Measurements from ENCODE around the gene PACSIN2. TPM values are rescaled to one million over a fixed set of nuclear protein-coding genes. Genes with fewer than 3 reads are reported as not detected.

PACSIN2 gene
- total and polyA plus RNA-seq, 2 experiments from 2014 or later = 23.5 to 57.3 TPM

DNA sequence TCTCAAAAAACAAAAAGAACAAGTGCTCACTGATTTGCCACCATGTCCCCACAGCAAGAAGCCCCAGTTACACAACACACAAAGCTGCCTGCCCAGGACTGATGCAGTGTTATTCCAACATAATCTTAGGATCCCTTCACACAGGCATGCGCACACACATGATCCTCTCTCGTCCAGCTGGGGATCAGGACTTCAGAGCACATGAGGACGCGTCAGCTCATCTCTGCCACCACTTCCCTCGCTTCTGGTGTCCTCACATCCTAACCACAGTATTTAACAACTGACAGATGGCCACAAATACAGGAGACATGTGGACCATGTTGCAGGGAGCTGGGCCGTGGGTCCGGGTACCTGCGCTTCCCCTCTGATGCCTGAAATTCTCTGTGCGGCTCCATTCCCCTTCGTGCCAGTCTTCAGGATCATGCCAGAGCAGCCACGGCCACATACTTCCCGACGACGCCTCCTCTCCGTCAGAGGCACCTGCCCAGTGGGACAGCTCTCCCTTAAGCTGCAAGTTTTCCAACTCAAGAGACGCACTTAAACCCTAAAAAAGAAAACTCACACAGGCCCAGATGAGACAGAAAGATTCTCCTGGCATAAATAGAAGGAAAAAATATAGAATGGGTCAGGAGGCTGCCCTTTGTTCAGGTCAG lies 68.3 kb downstream of the PACSIN2 start:
- Histone ChIP-seq H3F3A (replicated peaks; ENCODE audit: low read depth) (no peaks in the 10 kb centered on the region), H3K4me3 (no peak overlapping the region), H3K36me3 (ENCODE audit: insufficient read depth) (no peaks in the 10 kb centered on the region), H3K27me3 (ENCODE audit: insufficient read depth) (no peaks in the 10 kb centered on the region), H3K27ac (ENCODE audit: low read depth) (0 out of 2 replicates have a peak overlapping the region, but pooled peaks have one; percentile 50), H3K4me2 (no peak overlapping the region), H2AFZ (no peak overlapping the region), H3K4me1 (ENCODE audit: insufficient read depth) (peaks cover 14% of the 10 kb centered on the region), H4K20me1 (replicated peaks; ENCODE audit: insufficient read depth) (peaks cover 63% of the 10 kb centered on the region), H3K9me2 (ENCODE audit: insufficient read depth) (0 out of 2 replicates have a peak, but pooled peaks cover 4% of the 10 kb centered on the region), H3K79me2 (replicated peaks; ENCODE audit: insufficient read depth) (peaks cover 92% of the 10 kb centered on the region)
- peaks cover 45% of the 10 kb centered on the region for H3K4me1 Mint-ChIP-seq
- H3K36me3 Mint-ChIP-seq (ENCODE audit: low read depth) = no peaks in the 10 kb centered on the region; the same call in 2 of the 3 replicates
- TF ChIP-seq EZH2phosphoT487 (IDR thresholded peaks at IDR 0.05; ENCODE audit: unreplicated experiment) = no peak
- TF ChIP-seq EZH2 (IDR thresholded peaks at IDR 0.05; ENCODE audit: low read depth, unreplicated experiment) = no peak
- TF ChIP-seq ZNF331 (CRISPR knock-in tag; IDR thresholded peaks at IDR 0.05; ENCODE audit: low read depth) = no peak
- TF ChIP-seq ZNF114 (CRISPR knock-in tag; IDR thresholded peaks at IDR 0.05) = no peak
- no peak for TF ChIP-seq CREB1 (CRISPR knock-in tag; IDR thresholded peaks at IDR 0.05; ENCODE audit: low read depth)
- TF ChIP-seq, protein P1, sequence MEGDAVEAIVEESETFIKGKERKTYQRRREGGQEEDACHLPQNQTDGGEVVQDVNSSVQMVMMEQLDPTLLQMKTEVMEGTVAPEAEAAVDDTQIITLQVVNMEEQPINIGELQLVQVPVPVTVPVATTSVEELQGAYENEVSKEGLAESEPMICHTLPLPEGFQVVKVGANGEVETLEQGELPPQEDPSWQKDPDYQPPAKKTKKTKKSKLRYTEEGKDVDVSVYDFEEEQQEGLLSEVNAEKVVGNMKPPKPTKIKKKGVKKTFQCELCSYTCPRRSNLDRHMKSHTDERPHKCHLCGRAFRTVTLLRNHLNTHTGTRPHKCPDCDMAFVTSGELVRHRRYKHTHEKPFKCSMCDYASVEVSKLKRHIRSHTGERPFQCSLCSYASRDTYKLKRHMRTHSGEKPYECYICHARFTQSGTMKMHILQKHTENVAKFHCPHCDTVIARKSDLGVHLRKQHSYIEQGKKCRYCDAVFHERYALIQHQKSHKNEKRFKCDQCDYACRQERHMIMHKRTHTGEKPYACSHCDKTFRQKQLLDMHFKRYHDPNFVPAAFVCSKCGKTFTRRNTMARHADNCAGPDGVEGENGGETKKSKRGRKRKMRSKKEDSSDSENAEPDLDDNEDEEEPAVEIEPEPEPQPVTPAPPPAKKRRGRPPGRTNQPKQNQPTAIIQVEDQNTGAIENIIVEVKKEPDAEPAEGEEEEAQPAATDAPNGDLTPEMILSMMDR (conservative IDR thresholded peaks at IDR 0.05; ENCODE audit: low read depth in 2 of 2) = no peak
- TF ChIP-seq, protein P2, sequence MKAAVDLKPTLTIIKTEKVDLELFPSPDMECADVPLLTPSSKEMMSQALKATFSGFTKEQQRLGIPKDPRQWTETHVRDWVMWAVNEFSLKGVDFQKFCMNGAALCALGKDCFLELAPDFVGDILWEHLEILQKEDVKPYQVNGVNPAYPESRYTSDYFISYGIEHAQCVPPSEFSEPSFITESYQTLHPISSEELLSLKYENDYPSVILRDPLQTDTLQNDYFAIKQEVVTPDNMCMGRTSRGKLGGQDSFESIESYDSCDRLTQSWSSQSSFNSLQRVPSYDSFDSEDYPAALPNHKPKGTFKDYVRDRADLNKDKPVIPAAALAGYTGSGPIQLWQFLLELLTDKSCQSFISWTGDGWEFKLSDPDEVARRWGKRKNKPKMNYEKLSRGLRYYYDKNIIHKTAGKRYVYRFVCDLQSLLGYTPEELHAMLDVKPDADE (IDR thresholded peaks at IDR 0.05) = no peak
- TF ChIP-seq STAT1 (IDR thresholded peaks at IDR 0.05; ENCODE audit: unreplicated experiment) = no peak
- TF ChIP-seq, protein P3, sequence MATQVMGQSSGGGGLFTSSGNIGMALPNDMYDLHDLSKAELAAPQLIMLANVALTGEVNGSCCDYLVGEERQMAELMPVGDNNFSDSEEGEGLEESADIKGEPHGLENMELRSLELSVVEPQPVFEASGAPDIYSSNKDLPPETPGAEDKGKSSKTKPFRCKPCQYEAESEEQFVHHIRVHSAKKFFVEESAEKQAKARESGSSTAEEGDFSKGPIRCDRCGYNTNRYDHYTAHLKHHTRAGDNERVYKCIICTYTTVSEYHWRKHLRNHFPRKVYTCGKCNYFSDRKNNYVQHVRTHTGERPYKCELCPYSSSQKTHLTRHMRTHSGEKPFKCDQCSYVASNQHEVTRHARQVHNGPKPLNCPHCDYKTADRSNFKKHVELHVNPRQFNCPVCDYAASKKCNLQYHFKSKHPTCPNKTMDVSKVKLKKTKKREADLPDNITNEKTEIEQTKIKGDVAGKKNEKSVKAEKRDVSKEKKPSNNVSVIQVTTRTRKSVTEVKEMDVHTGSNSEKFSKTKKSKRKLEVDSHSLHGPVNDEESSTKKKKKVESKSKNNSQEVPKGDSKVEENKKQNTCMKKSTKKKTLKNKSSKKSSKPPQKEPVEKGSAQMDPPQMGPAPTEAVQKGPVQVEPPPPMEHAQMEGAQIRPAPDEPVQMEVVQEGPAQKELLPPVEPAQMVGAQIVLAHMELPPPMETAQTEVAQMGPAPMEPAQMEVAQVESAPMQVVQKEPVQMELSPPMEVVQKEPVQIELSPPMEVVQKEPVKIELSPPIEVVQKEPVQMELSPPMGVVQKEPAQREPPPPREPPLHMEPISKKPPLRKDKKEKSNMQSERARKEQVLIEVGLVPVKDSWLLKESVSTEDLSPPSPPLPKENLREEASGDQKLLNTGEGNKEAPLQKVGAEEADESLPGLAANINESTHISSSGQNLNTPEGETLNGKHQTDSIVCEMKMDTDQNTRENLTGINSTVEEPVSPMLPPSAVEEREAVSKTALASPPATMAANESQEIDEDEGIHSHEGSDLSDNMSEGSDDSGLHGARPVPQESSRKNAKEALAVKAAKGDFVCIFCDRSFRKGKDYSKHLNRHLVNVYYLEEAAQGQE (IDR thresholded peaks at IDR 0.05; ENCODE audit: unreplicated experiment) = no peak
- TF ChIP-seq POLR2AphosphoS5 (IDR thresholded peaks at IDR 0.05; ENCODE audit: low read depth) = no peak
- TF ChIP-seq, protein P4, sequence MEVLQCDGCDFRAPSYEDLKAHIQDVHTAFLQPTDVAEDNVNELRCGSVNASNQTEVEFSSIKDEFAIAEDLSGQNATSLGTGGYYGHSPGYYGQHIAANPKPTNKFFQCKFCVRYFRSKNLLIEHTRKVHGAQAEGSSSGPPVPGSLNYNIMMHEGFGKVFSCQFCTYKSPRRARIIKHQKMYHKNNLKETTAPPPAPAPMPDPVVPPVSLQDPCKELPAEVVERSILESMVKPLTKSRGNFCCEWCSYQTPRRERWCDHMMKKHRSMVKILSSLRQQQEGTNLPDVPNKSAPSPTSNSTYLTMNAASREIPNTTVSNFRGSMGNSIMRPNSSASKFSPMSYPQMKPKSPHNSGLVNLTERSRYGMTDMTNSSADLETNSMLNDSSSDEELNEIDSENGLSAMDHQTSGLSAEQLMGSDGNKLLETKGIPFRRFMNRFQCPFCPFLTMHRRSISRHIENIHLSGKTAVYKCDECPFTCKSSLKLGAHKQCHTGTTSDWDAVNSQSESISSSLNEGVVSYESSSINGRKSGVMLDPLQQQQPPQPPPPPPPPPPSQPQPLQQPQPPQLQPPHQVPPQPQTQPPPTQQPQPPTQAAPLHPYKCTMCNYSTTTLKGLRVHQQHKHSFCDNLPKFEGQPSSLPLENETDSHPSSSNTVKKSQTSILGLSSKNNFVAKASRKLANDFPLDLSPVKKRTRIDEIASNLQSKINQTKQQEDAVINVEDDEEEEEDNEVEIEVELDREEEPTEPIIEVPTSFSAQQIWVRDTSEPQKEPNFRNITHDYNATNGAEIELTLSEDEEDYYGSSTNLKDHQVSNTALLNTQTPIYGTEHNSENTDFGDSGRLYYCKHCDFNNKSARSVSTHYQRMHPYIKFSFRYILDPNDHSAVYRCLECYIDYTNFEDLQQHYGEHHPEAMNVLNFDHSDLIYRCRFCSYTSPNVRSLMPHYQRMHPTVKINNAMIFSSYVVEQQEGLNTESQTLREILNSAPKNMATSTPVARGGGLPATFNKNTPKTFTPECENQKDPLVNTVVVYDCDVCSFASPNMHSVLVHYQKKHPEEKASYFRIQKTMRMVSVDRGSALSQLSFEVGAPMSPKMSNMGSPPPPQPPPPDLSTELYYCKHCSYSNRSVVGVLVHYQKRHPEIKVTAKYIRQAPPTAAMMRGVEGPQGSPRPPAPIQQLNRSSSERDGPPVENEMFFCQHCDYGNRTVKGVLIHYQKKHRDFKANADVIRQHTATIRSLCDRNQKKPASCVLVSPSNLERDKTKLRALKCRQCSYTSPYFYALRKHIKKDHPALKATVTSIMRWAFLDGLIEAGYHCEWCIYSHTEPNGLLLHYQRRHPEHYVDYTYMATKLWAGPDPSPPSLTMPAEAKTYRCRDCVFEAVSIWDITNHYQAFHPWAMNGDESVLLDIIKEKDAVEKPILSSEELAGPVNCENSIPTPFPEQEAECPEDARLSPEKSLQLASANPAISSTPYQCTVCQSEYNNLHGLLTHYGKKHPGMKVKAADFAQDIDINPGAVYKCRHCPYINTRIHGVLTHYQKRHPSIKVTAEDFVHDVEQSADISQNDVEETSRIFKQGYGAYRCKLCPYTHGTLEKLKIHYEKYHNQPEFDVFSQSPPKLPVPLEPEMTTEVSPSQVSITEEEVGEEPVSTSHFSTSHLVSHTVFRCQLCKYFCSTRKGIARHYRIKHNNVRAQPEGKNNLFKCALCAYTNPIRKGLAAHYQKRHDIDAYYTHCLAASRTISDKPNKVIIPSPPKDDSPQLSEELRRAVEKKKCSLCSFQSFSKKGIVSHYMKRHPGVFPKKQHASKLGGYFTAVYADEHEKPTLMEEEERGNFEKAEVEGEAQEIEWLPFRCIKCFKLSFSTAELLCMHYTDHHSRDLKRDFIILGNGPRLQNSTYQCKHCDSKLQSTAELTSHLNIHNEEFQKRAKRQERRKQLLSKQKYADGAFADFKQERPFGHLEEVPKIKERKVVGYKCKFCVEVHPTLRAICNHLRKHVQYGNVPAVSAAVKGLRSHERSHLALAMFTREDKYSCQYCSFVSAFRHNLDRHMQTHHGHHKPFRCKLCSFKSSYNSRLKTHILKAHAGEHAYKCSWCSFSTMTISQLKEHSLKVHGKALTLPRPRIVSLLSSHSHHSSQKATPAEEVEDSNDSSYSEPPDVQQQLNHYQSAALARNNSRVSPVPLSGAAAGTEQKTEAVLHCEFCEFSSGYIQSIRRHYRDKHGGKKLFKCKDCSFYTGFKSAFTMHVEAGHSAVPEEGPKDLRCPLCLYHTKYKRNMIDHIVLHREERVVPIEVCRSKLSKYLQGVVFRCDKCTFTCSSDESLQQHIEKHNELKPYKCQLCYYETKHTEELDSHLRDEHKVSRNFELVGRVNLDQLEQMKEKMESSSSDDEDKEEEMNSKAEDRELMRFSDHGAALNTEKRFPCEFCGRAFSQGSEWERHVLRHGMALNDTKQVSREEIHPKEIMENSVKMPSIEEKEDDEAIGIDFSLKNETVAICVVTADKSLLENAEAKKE (CRISPR knock-in tag; IDR thresholded peaks at IDR 0.05) = no peak
- no peak for TF ChIP-seq NANOG (IDR thresholded peaks at IDR 0.05; ENCODE audit: borderline replicate concordance)
- no peak for TF ChIP-seq JUNB (IDR thresholded peaks at IDR 0.05; ENCODE audit: unreplicated experiment)
- DNase-seq (ENCODE audit: low spot score) (no peak), ATAC-seq (no peak)
- H3K9me3 Mint-ChIP-seq = no peaks in the 10 kb centered on the region
- no peak overlapping the region; the same call in 2 of the 3 replicates for H3K4me3 Mint-ChIP-seq
- H3K27ac Mint-ChIP-seq = peak overlapping the region; percentile 18
- peaks cover 7% of the 10 kb centered on the region for H3K27me3 Mint-ChIP-seq (ENCODE audit: insufficient read depth, low read depth, poor library complexity)

All from GM23338 (cell line).